HL-60 (cell line): ENCODE results near the gene SFT2D1.

Source experiments
- GABPA ChIP-seq: IDR thresholded peaks from 2 replicates; pipeline ENCODE4 v1.6.1; 2012; ENCODE audit warnings: low read depth
- POLR2AphosphoS5 ChIP-seq: IDR thresholded peaks from 2 replicates; pipeline ENCODE4 v1.6.1; 2012; ENCODE audit warnings: low read depth
- SPI1 ChIP-seq: IDR thresholded peaks from 2 replicates; pipeline ENCODE4 v1.6.1; 2012; ENCODE audit warnings: low read depth, mild to moderate bottlenecking, borderline replicate concordance
- TF ChIP-seq, protein P1 (sequence below): IDR thresholded peaks from one replicate; pipeline ENCODE4 v1.5.1; 2011; ENCODE audit warnings: low read length, control low read depth, inconsistent platforms; ENCODE audit not compliant: insufficient read depth
- TF ChIP-seq, protein P2 (sequence below): IDR thresholded peaks from 2 replicates; pipeline ENCODE4 v1.6.1; 2012; ENCODE audit warnings: low read depth; ENCODE audit not compliant: insufficient replicate concordance

DNA sequence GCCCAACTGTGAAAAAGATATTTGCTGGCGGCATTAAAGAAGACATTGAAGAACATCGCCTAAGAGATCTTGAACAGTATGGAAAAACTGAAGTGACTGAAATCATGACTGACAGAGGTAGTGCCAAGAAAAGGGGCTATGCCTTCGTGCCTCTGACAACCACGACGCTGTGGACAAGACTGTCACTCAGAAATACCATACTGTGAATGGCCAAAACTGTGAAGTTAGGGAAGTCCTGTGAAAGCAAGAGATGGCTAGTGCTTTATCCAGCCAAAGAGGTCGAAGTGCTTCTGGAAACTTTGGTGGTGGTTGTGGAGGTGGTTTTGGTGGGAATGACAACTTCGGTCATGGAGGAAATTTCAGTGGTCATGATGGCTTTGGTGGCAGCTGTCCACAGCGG lies 7.5 kb downstream of the SFT2D1 start:
- TF ChIP-seq, protein P1, sequence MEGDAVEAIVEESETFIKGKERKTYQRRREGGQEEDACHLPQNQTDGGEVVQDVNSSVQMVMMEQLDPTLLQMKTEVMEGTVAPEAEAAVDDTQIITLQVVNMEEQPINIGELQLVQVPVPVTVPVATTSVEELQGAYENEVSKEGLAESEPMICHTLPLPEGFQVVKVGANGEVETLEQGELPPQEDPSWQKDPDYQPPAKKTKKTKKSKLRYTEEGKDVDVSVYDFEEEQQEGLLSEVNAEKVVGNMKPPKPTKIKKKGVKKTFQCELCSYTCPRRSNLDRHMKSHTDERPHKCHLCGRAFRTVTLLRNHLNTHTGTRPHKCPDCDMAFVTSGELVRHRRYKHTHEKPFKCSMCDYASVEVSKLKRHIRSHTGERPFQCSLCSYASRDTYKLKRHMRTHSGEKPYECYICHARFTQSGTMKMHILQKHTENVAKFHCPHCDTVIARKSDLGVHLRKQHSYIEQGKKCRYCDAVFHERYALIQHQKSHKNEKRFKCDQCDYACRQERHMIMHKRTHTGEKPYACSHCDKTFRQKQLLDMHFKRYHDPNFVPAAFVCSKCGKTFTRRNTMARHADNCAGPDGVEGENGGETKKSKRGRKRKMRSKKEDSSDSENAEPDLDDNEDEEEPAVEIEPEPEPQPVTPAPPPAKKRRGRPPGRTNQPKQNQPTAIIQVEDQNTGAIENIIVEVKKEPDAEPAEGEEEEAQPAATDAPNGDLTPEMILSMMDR, result no peak
- TF ChIP-seq POLR2AphosphoS5 (no peak), GABPA (no peak), SPI1 (no peak)
- TF ChIP-seq, protein P2, sequence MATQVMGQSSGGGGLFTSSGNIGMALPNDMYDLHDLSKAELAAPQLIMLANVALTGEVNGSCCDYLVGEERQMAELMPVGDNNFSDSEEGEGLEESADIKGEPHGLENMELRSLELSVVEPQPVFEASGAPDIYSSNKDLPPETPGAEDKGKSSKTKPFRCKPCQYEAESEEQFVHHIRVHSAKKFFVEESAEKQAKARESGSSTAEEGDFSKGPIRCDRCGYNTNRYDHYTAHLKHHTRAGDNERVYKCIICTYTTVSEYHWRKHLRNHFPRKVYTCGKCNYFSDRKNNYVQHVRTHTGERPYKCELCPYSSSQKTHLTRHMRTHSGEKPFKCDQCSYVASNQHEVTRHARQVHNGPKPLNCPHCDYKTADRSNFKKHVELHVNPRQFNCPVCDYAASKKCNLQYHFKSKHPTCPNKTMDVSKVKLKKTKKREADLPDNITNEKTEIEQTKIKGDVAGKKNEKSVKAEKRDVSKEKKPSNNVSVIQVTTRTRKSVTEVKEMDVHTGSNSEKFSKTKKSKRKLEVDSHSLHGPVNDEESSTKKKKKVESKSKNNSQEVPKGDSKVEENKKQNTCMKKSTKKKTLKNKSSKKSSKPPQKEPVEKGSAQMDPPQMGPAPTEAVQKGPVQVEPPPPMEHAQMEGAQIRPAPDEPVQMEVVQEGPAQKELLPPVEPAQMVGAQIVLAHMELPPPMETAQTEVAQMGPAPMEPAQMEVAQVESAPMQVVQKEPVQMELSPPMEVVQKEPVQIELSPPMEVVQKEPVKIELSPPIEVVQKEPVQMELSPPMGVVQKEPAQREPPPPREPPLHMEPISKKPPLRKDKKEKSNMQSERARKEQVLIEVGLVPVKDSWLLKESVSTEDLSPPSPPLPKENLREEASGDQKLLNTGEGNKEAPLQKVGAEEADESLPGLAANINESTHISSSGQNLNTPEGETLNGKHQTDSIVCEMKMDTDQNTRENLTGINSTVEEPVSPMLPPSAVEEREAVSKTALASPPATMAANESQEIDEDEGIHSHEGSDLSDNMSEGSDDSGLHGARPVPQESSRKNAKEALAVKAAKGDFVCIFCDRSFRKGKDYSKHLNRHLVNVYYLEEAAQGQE, result no peak
